ENCODE data around the gene FOXA3.

GRCh38 chr19:45865269-45865948 is 1.3 kb downstream of the FOXA3 start:
- TF ChIP-seq, protein P1, sequence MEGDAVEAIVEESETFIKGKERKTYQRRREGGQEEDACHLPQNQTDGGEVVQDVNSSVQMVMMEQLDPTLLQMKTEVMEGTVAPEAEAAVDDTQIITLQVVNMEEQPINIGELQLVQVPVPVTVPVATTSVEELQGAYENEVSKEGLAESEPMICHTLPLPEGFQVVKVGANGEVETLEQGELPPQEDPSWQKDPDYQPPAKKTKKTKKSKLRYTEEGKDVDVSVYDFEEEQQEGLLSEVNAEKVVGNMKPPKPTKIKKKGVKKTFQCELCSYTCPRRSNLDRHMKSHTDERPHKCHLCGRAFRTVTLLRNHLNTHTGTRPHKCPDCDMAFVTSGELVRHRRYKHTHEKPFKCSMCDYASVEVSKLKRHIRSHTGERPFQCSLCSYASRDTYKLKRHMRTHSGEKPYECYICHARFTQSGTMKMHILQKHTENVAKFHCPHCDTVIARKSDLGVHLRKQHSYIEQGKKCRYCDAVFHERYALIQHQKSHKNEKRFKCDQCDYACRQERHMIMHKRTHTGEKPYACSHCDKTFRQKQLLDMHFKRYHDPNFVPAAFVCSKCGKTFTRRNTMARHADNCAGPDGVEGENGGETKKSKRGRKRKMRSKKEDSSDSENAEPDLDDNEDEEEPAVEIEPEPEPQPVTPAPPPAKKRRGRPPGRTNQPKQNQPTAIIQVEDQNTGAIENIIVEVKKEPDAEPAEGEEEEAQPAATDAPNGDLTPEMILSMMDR (IDR thresholded peaks at IDR 0.05), result no peak
- TF ChIP-seq POLR2A (IDR thresholded peaks at IDR 0.05; ENCODE audit: low read depth), result no peak
